D721Med (cell line): ENCODE results near the gene TNFSF12.

Experiments
- DNase-seq: peaks from one replicate; pipeline ENCODE4 v3.0.0; 2011; ENCODE audit warnings: low spot score; ENCODE audit not compliant: insufficient read length
- FAIRE-seq: peaks from 2 replicates; lab custom pipeline; 2011; peaks lifted over from hg19 to GRCh38; lab: Jason Lieb, UNC
- CTCF ChIP-seq: IDR thresholded peaks from 2 replicates; pipeline ENCODE4 v1.5.1; 2012; ENCODE audit warnings: mild to moderate bottlenecking, control low read depth; ENCODE audit not compliant: insufficient read depth; ENCODE audit errors: missing control alignments

TNFSF12 gene

DNA sequence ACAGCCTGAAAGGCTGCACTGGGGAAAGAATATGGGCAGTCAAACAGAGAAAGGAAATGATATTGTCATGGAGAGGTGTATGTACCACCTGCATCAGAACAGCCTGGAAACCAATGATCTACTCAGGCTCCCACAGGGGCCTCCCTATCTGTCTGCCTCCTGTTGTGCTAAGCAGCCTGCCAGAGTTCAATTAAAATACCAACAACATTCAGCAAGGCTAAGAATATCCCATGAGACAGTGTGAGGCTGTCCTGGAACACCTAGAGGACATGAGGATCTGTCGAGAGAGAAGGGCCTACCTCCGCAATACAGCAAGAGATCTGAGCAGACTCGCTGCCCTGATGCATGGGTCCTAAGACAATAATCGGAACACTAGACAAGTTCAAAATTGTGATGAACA is 57.4 kb downstream of the TNFSF12 start:
- FAIRE-seq, result no peak
- TF ChIP-seq CTCF, result no peak
- DNase-seq, result no peak
